Gastroesophageal sphincter (tissue), 3 donors: ENCODE measurements around the gene RNU5B-1.

ENCODE experiments used
- EP300 ChIP-seq: sonication (generic); formaldehyde crosslinking; IDR thresholded peaks from one replicate; pipeline ENCODE4 v1.6.1; 2017; ENCODE audit warnings: antibody characterized with exemption, mild to moderate bottlenecking
- POLR2A ChIP-seq, 2 donors: fragments of 450-650 bp; IDR thresholded peaks; one replicate each; pipeline ENCODE4 v1.6.1; 2017; ENCODE audit warnings: antibody characterized with exemption in 2 of 2, mild to moderate bottlenecking in 2 of 2, moderate library complexity in 1 of 2
- POLR2AphosphoS5 ChIP-seq: sonication (generic); formaldehyde crosslinking; IDR thresholded peaks from one replicate; pipeline ENCODE4 v1.6.1; 2017; ENCODE audit warnings: antibody characterized with exemption
- TF ChIP-seq, protein P1 (sequence below), 4 experiments: fragments of 200-600 bp in 2 of 4; fragments of 450-650 bp in 2 of 4; sonication (generic) in 1 of 4; IDR thresholded peaks; one replicate each; pipeline ENCODE4 v1.5.1; 2017 to 2019; ENCODE audit warnings: antibody characterized with exemption in 4 of 4, mild to moderate bottlenecking in 2 of 4, moderate library complexity in 2 of 4

- TF ChIP-seq POLR2AphosphoS5 (peak; percentile 23), POLR2A (IDR thresholded peaks at IDR 0.05) (no peak), EP300 (no peak)
- TF ChIP-seq, protein P1, sequence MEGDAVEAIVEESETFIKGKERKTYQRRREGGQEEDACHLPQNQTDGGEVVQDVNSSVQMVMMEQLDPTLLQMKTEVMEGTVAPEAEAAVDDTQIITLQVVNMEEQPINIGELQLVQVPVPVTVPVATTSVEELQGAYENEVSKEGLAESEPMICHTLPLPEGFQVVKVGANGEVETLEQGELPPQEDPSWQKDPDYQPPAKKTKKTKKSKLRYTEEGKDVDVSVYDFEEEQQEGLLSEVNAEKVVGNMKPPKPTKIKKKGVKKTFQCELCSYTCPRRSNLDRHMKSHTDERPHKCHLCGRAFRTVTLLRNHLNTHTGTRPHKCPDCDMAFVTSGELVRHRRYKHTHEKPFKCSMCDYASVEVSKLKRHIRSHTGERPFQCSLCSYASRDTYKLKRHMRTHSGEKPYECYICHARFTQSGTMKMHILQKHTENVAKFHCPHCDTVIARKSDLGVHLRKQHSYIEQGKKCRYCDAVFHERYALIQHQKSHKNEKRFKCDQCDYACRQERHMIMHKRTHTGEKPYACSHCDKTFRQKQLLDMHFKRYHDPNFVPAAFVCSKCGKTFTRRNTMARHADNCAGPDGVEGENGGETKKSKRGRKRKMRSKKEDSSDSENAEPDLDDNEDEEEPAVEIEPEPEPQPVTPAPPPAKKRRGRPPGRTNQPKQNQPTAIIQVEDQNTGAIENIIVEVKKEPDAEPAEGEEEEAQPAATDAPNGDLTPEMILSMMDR (IDR thresholded peaks at IDR 0.05): no peak
These were observed 643 bp upstream of the RNU5B-1 start for GRCh38 chr15:65303687-65304380.
